Activated T-cell treated with anti-CD3 and anti-CD28 coated beads, Interleukin-2, amount 50 U/mL, for 24 hours (primary cell): ENCODE measurements around the gene AATK.

Experiments
- DNase-seq: peaks from one replicate; pipeline ENCODE4 v3.0.0-alpha.2; 2020
- H3K27ac Mint-ChIP-seq: 2 replicates; pipeline ENCODE4 v1.8.0; 2020; ENCODE audit warnings: mild to moderate bottlenecking, mixed read lengths
- H3K27me3 Mint-ChIP-seq: 2 replicates; pipeline ENCODE4 v1.8.0; 2020; ENCODE audit warnings: mixed read lengths
- H3K36me3 Mint-ChIP-seq: 2 replicates; pipeline ENCODE4 v1.8.0; 2020; ENCODE audit warnings: low read depth, mixed read lengths
- H3K4me1 Mint-ChIP-seq: 2 replicates; pipeline ENCODE4 v1.8.0; 2020; ENCODE audit warnings: low read depth, mixed read lengths
- H3K4me3 Mint-ChIP-seq: 2 replicates; pipeline ENCODE4 v1.8.0; 2020; ENCODE audit warnings: mild to moderate bottlenecking, moderate library complexity, mixed read lengths
- H3K9me3 Mint-ChIP-seq: 2 replicates; pipeline ENCODE4 v1.8.0; 2020; ENCODE audit warnings: mixed read lengths

The AATK gene

DNA sequence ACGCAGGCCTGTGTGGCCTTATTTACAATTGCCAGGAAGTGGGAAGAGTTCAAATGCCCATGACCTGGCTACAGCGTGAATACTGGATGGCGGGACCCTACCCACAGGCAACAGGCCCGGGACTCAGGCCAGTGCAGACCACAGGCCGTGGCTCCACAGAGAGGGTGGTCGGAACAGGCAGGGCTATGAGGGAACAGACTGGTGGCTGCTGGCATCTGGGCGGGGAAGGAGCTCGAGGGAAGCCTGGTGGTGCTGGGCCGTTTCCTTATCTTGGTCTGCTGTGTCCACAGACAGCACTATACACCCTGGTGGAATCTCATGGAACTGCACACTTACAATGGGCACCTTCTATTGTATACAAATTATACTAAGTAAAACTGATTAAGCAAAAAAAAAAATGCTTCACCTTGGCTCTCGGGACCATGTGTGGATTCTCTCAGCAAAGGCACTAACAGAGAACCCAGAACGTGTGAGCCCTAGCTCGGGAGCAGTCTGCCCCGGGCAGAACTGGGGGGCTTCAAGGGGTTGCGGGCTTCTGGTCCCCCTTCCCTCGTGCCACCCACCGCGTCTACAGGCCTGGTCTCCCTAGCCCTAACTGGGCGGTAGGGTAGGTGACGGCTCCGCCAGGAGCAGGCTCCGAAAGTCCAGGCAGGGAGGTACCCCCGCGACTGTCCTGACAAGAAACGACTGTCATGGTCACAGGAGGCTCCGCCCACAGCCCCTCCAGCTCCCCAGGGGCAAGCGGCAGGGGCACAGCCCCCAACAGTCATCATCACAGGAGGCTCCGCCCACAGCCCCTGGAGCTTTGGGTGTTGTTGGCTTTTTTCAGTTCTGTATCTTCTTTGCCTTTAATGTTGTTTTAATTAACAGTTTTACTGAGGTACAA is 34.9 kb upstream of the AATK start:
- no peaks in the 10 kb centered on the region for H3K9me3 Mint-ChIP-seq

DNA sequence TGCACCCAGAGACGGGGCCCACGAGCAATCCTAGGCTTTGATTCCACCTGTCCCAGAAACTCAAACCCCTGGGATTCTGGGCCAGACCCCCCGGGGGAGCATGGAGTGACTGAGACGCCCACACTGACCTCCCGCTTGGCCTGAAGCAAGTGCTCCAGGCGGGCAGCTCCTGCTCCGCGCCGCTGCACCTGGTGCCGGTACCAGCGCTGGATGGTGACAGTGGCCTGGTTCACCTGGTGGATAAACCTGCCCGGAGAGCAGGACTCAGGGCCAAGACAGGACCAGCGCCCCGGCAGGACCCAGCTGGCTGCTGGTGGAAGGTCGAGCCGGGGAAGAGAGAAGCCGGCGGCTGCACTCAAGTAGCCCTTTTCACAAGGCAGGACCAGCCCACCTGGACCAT is 34.2 kb upstream of the AATK start:
- Mint-ChIP-seq H3K27ac (no peak overlapping the region), H3K36me3 (peaks cover 18% of the 10 kb centered on the region), H3K4me1 (no peaks in the 10 kb centered on the region), H3K27me3 (no peaks in the 10 kb centered on the region), H3K4me3 (no peak overlapping the region), H3K9me3 (no peaks in the 10 kb centered on the region)
- DNase-seq, result no peak

More for the DNA sequence above, 34.9 kb upstream of the AATK start:
- H3K4me1 Mint-ChIP-seq, result no peaks in the 10 kb centered on the region
- DNase-seq, result no peak
- H3K36me3 Mint-ChIP-seq, result peaks cover 18% of the 10 kb centered on the region
- no peak overlapping the region for H3K4me3 Mint-ChIP-seq
- no peak overlapping the region for H3K27ac Mint-ChIP-seq
- no peaks in the 10 kb centered on the region for H3K27me3 Mint-ChIP-seq

DNA sequence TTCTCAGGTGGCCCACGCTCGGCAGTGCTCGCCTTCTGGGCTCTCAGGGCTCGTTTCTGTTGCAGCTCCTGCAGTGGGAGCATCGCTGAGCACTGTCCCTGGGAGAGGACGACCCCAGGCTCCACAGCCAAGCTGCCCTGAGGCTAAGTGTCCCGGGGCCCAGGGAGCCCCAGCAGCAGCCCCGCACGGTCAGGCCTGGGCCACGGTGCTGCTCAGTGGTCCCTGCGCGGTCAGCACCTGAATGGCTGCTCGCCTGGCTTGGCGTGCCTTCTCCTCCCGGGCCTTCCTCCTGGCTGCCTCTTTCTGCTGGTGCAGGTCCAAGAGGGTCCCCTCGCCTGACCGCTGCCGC is 33.4 kb upstream of the AATK start:
- H3K27ac Mint-ChIP-seq, result no peak overlapping the region
- H3K4me3 Mint-ChIP-seq, result no peak overlapping the region
- no peak for DNase-seq
- no peaks in the 10 kb centered on the region for H3K9me3 Mint-ChIP-seq
- H3K27me3 Mint-ChIP-seq, result no peaks in the 10 kb centered on the region
- H3K36me3 Mint-ChIP-seq, result peaks cover 21% of the 10 kb centered on the region
- no peaks in the 10 kb centered on the region for H3K4me1 Mint-ChIP-seq

DNA sequence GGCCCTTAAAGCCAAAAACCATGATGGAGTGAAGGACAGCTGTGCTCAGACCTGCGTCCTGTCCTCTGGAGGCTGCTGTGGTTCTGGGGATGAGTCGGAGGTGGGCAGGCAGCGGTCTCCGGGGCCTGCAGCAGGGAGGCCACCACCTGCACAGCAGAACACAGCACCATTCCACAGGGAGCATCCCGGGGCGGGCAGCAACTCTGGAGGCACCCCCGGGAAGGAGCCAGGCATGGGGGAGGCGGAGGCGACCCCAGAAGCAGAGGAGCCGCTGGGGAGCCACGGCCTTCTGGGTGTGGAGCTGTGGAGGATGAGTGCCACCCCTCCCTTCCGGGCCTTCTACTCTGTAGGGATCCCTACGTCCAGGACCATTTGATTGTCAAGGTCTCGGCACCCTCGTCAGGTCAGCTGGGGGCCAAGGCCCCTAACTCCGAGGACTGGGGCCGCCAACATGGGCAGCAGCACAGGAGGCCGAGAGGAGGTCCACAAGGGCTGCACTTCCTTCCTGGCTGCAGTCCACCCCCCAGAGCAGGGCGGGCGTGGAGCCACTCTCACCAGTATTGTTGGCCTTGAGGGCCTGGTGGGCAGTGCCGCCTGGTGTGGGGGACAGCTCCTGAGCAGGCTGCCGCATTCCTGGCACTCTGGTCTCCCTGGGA is 32.9 kb upstream of the AATK start:
- Mint-ChIP-seq H3K27me3 (no peaks in the 10 kb centered on the region), H3K27ac (no peak overlapping the region), H3K4me1 (no peaks in the 10 kb centered on the region), H3K36me3 (peaks cover 20% of the 10 kb centered on the region), H3K9me3 (no peaks in the 10 kb centered on the region), H3K4me3 (no peak overlapping the region)
- DNase-seq, result no peak

DNA sequence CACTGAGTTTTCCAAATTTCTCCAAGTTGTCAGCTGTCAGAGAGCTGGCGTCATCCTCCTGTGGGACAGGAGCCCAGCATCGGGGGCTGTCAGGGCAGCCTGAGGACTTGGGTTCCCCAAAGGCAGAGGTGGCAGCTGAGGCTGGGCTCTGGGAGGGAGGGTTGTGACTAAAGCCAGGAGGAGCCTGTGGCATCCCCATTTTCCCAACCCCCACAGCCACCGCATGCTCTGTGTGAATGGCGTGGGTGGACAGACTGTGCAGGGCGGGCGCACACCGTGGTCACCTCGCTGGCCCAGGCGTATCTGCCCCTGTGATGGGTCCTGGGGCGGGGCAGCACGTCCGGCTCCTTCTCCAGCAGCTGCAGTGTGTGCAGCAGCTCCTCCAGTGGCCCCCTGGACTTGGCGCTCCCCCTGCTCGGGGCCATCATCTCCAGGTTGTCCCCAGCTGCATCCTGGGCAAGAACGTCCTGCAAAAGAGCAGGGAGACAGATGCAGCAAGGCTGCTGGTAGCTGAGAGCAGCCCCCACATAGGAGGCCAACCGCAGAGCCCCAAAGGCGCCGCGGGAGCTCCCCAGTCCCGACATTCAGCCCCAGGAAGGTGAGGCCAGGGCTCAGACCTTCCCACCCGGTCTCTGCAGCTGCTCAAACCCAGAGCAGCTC is 31.9 kb upstream of the AATK start:
- no peak for DNase-seq
- Mint-ChIP-seq H3K9me3 (no peaks in the 10 kb centered on the region), H3K4me1 (no peaks in the 10 kb centered on the region), H3K36me3 (peaks cover 20% of the 10 kb centered on the region), H3K4me3 (no peak overlapping the region), H3K27ac (no peak overlapping the region), H3K27me3 (no peaks in the 10 kb centered on the region)

- H3K4me3 Mint-ChIP-seq, result no peak overlapping the region
- no peak for DNase-seq
- H3K4me1 Mint-ChIP-seq, result no peaks in the 10 kb centered on the region
- H3K27ac Mint-ChIP-seq, result no peak overlapping the region
- peaks cover 19% of the 10 kb centered on the region for H3K36me3 Mint-ChIP-seq
- H3K27me3 Mint-ChIP-seq, result no peaks in the 10 kb centered on the region
- no peaks in the 10 kb centered on the region for H3K9me3 Mint-ChIP-seq
These were observed 31.4 kb upstream of the AATK start for GRCh38 chr17:81197409-81197795.

GRCh38 chr17:81196505-81197408 is 30.7 kb upstream of the AATK start:
- peaks cover 16% of the 10 kb centered on the region for H3K36me3 Mint-ChIP-seq
- H3K4me1 Mint-ChIP-seq, result no peaks in the 10 kb centered on the region
- H3K27ac Mint-ChIP-seq, result no peak overlapping the region
- H3K27me3 Mint-ChIP-seq, result no peaks in the 10 kb centered on the region
- no peak overlapping the region for H3K4me3 Mint-ChIP-seq
- DNase-seq, result no peak
- no peaks in the 10 kb centered on the region for H3K9me3 Mint-ChIP-seq

DNA sequence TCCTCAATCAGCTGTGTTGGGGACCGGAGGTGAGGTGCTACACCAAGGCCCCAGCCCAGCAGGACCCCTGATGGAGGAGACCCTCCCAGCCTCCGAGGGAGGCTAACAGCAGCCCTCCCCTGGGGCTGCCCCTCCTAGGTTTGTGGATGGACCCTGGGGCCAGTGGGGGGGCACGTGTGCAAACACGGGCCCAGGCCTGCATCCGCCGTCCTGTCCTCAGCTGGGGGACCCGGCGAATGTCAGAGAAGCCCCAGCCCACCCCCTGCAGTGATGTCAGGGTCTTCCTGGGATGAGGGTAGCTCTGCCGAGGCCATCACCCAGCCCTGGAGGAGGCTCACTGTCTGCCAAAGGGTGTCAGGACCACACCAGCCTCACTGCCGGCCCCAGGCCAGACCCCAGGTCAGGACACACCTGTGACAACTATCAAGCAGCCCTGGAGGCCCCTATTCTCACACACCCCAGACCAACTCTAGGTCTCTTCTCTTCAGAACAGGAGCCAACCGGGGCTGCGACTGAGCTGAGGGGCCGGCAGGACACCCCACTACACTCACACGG is 30.0 kb upstream of the AATK start:
- DNase-seq, result no peak
- H3K27ac Mint-ChIP-seq, result no peak overlapping the region
- H3K27me3 Mint-ChIP-seq, result no peaks in the 10 kb centered on the region
- H3K9me3 Mint-ChIP-seq, result no peaks in the 10 kb centered on the region
- H3K36me3 Mint-ChIP-seq, result peaks cover 13% of the 10 kb centered on the region
- H3K4me1 Mint-ChIP-seq, result no peaks in the 10 kb centered on the region
- no peak overlapping the region for H3K4me3 Mint-ChIP-seq

- H3K4me3 Mint-ChIP-seq, result no peak overlapping the region
- no peaks in the 10 kb centered on the region for H3K4me1 Mint-ChIP-seq
- H3K36me3 Mint-ChIP-seq, result peaks cover 13% of the 10 kb centered on the region
- H3K9me3 Mint-ChIP-seq, result no peaks in the 10 kb centered on the region
- no peak for DNase-seq
- H3K27me3 Mint-ChIP-seq, result no peaks in the 10 kb centered on the region
- H3K27ac Mint-ChIP-seq, result no peak overlapping the region
These were observed 29.2 kb upstream of the AATK start for GRCh38 chr17:81194941-81195901.

DNA sequence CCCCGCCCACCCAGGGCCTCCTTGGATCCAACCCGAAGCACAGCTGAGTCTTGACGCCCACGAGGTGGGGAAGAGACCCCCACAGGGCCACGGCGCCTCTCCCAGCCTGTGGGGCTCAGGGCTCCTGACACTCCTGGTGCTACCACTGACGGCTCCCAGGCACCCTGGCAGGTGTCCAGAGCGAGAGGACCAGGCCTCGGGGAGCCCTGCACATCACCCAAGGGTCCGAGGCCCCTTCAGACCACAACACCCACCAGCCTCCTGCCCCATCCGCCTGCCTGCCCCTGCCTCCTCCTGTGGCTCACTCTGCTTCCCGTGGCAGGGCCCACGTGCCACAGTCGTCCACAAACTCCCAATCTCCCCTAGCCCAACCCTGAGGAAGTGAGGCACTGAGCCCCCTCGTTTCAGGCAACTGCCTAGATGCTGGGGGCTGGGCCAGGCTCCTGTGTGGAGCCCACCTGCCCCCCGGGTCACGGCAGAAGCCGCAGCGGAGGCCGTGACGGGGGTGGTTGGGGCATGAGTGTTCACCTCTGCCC is 28.3 kb upstream of the AATK start:
- Mint-ChIP-seq H3K4me1 (no peaks in the 10 kb centered on the region), H3K27me3 (no peaks in the 10 kb centered on the region), H3K27ac (no peak overlapping the region), H3K9me3 (no peaks in the 10 kb centered on the region), H3K36me3 (peaks cover 13% of the 10 kb centered on the region), H3K4me3 (no peak overlapping the region)
- DNase-seq, result no peak

- Mint-ChIP-seq H3K27me3 (no peaks in the 10 kb centered on the region), H3K4me1 (no peaks in the 10 kb centered on the region), H3K4me3 (no peak overlapping the region), H3K9me3 (no peaks in the 10 kb centered on the region), H3K36me3 (peaks cover 15% of the 10 kb centered on the region), H3K27ac (no peak overlapping the region)
- no peak for DNase-seq
These were observed 27.6 kb upstream of the AATK start for GRCh38 chr17:81193470-81194224.

DNA sequence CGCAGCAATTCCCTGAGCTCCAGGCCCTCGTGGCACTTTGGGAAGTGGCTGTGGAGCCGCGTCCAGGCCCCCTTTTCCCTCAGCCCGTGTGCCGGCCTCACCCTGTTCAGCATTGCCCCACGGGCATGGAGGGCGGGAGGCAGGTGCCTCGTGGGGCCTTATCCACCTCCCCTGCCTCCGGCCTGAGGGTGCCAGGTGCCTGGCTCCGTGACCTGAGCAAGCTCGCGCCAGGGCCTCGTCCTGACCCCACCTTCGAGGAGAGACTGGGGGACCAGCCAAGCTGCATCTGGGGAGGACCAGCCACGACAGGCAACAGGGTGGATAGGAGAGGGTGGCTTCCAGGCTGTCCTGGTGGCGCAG is 27.0 kb upstream of the AATK start:
- no peaks in the 10 kb centered on the region for H3K27me3 Mint-ChIP-seq
- H3K9me3 Mint-ChIP-seq, result no peaks in the 10 kb centered on the region
- peaks cover 12% of the 10 kb centered on the region for H3K36me3 Mint-ChIP-seq
- no peak overlapping the region for H3K27ac Mint-ChIP-seq
- no peaks in the 10 kb centered on the region for H3K4me1 Mint-ChIP-seq
- no peak for DNase-seq
- no peak overlapping the region for H3K4me3 Mint-ChIP-seq
